ENCODE measurements around the gene PRAF2. TPM values are rescaled to one million over a fixed set of nuclear protein-coding genes. Genes with fewer than 3 reads are reported as not detected.

Gene PRAF2
- total and polyA plus RNA-seq, 2 of the 13 experiments (the other 11 are each of a cell fraction or from before 2014, with no cell fraction given), result 0.33 to 2.6 TPM

GRCh38 chrX:49039598-49040375 is 34.0 kb downstream of the PRAF2 start:
- Histone ChIP-seq H3K9me3 (ENCODE audit: low read length) (no peaks in the 10 kb centered on the region), H3K4me3 (replicated peaks in 1 of 3; ENCODE audit: insufficient read depth in 1 of 3, low read depth in 2 of 3, low read length in 3 of 3) (peak overlapping the region in 2 of 3 experiments; percentile 36 to 40; a peak in 5 of 6 replicates), H3K27me3 (ENCODE audit: control insufficient read depth in 1 of 2, insufficient read depth in 2 of 2, low read length in 2 of 2) (no peaks in the 10 kb centered on the region; a peak in 1 of 5 replicates), H3K27ac (ENCODE audit: extremely low read length, insufficient read depth, low read length) (peak overlapping the region; percentile 73), H4K20me1 (ENCODE audit: insufficient read depth, low read length) (no peaks in the 10 kb centered on the region), H3K4me2 (ENCODE audit: low read depth, low read length) (peak overlapping the region; percentile 71), H3K36me3 (replicated peaks in 1 of 2; ENCODE audit: control insufficient read depth in 1 of 2, insufficient read depth in 2 of 2, low read length in 2 of 2) (peaks cover 4 to 12% of the 10 kb centered on the region in 2 experiments; a peak in 3 of 5 replicates), H2AFZ (ENCODE audit: low read length) (no peak overlapping the region), H3K9ac (ENCODE audit: insufficient read depth, low read depth, low read length) (peak overlapping the region; percentile 47), H3K79me2 (ENCODE audit: insufficient read depth, low read length) (peaks cover 20% of the 10 kb centered on the region), H3K4me1 (ENCODE audit: insufficient read depth, low read length) (peaks cover 44% of the 10 kb centered on the region)
- intact Hi-C loops (cut with micrococcal nuclease; ENCODE audit: unreplicated experiment) (loop anchor here (5.0 kb wide), 1 partner anchor 82 kb away; the partner anchor contains the start of gene OTUD5), in situ Hi-C loops (cut with HindIII; ENCODE audit: extremely low pct_ligation_motif_present, low pct_unique_long_range_greater_than_20kb) (no loop called here)
- ATAC-seq (peak; percentile 33), FAIRE-seq (peak; percentile 93), DNase-seq (ENCODE audit: low spot score) (peak; percentile 82)
- CTCF ChIA-PET (ENCODE audit: low intra/inter-chr PET ratio, low total read pairs), result no interaction called here
- BruUV-seq (replicated peaks), result no TSS peak
- 0% methylated on average over 4 of the region's 9 CpGs for WGBS (ENCODE audit: low lambda C conversion rate)
- POLR2A ChIA-PET, result interaction anchor here (0.7 to 1.5 kb wide), 6 partner anchors 12 to 98 kb away, joined by 3 to 6 read pairs (median 4); partner anchors contain the start of genes GRIPAP1 and OTUD5
- TF ChIP-seq ZNF75D (CRISPR knock-in tag; IDR thresholded peaks at IDR 0.05; ENCODE audit: borderline replicate concordance) (no peak), GATAD2A (CRISPR knock-in tag; IDR thresholded peaks at IDR 0.05) (0 out of 2 replicates have a peak, but pooled peaks have one; percentile 20), SAP130 (CRISPR knock-in tag; IDR thresholded peaks at IDR 0.05; ENCODE audit: low read depth) (peak; percentile 25; the same call in 1 of the 2 replicates), CTCF (CRISPR knock-in tag; IDR thresholded peaks at IDR 0.05) (peak; percentile 25; the same call in 1 of the 2 replicates), MAZ (IDR thresholded peaks at IDR 0.05; ENCODE audit: borderline replicate concordance, low read depth, low read length) (peak; percentile 42; the same call in 1 of the 2 replicates), MAZ (CRISPR knock-in tag; IDR thresholded peaks at IDR 0.05; ENCODE audit: low read depth) (no peak), ZFP90 (CRISPR knock-in tag; IDR thresholded peaks at IDR 0.05; ENCODE audit: borderline replicate concordance) (no peak), HES4 (CRISPR knock-in tag; IDR thresholded peaks at IDR 0.05; ENCODE audit: borderline replicate concordance) (no peak), ETV5 (CRISPR knock-in tag; IDR thresholded peaks at IDR 0.05; ENCODE audit: borderline replicate concordance) (peak; percentile 33; the same call in 1 of the 2 replicates), SKI (IDR thresholded peaks at IDR 0.05; ENCODE audit: partially characterized antibody) (no peak), ZNF563 (CRISPR knock-in tag; IDR thresholded peaks at IDR 0.05) (no peak), NFE2L2 (IDR thresholded peaks at IDR 0.05; ENCODE audit: low read length) (peak; percentile 99)
- TF ChIP-seq, protein P1, sequence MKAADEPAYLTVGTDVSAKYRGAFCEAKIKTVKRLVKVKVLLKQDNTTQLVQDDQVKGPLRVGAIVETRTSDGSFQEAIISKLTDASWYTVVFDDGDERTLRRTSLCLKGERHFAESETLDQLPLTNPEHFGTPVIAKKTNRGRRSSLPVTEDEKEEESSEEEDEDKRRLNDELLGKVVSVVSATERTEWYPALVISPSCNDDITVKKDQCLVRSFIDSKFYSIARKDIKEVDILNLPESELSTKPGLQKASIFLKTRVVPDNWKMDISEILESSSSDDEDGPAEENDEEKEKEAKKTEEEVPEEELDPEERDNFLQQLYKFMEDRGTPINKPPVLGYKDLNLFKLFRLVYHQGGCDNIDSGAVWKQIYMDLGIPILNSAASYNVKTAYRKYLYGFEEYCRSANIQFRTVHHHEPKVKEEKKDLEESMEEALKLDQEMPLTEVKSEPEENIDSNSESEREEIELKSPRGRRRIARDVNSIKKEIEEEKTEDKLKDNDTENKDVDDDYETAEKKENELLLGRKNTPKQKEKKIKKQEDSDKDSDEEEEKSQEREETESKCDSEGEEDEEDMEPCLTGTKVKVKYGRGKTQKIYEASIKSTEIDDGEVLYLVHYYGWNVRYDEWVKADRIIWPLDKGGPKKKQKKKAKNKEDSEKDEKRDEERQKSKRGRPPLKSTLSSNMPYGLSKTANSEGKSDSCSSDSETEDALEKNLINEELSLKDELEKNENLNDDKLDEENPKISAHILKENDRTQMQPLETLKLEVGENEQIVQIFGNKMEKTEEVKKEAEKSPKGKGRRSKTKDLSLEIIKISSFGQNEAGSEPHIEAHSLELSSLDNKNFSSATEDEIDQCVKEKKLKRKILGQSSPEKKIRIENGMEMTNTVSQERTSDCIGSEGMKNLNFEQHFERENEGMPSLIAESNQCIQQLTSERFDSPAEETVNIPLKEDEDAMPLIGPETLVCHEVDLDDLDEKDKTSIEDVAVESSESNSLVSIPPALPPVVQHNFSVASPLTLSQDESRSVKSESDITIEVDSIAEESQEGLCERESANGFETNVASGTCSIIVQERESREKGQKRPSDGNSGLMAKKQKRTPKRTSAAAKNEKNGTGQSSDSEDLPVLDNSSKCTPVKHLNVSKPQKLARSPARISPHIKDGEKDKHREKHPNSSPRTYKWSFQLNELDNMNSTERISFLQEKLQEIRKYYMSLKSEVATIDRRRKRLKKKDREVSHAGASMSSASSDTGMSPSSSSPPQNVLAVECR (CRISPR knock-in tag; IDR thresholded peaks at IDR 0.05; ENCODE audit: borderline replicate concordance), result peak; percentile 19; the same call in 1 of the 2 replicates
- TF ChIP-seq, protein P2, sequence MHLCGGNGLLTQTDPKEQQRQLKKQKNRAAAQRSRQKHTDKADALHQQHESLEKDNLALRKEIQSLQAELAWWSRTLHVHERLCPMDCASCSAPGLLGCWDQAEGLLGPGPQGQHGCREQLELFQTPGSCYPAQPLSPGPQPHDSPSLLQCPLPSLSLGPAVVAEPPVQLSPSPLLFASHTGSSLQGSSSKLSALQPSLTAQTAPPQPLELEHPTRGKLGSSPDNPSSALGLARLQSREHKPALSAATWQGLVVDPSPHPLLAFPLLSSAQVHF (CRISPR knock-in tag; IDR thresholded peaks at IDR 0.05), result no peak
